ENCODE measurements around the gene CACNA2D3.

DNA sequence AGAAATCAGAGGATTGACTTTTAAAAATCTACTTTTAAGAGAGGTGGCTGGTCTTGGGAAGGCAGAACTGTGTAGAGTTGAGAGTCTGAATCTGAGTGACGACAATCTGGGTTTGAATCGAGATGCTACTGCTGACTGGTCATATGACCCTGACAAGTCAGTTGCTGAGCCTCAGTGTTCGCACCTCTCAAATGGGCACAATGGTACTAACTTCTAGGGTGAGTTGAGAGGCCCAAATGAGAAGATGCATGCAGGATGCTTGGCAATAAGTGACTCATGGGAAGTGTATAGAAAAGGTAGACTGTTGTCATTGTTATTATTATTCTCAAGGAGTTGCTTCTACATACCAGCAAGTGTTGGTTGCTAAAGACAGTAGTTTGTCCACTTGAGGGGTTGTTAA lies 10.3 kb downstream of the CACNA2D3 start:
- TF ChIP-seq POLR2A (IDR thresholded peaks at IDR 0.05), result no peak
- TF ChIP-seq, protein P1, sequence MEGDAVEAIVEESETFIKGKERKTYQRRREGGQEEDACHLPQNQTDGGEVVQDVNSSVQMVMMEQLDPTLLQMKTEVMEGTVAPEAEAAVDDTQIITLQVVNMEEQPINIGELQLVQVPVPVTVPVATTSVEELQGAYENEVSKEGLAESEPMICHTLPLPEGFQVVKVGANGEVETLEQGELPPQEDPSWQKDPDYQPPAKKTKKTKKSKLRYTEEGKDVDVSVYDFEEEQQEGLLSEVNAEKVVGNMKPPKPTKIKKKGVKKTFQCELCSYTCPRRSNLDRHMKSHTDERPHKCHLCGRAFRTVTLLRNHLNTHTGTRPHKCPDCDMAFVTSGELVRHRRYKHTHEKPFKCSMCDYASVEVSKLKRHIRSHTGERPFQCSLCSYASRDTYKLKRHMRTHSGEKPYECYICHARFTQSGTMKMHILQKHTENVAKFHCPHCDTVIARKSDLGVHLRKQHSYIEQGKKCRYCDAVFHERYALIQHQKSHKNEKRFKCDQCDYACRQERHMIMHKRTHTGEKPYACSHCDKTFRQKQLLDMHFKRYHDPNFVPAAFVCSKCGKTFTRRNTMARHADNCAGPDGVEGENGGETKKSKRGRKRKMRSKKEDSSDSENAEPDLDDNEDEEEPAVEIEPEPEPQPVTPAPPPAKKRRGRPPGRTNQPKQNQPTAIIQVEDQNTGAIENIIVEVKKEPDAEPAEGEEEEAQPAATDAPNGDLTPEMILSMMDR (IDR thresholded peaks at IDR 0.05), result no peak
